Measurements from ENCODE around the gene BCL2L13. TPM values are rescaled to one million over a fixed set of nuclear protein-coding genes. Genes with fewer than 3 reads are reported as not detected.

Gene BCL2L13
- total RNA-seq, 2 donors from 2014 or later, result 37.5 to 44.2 TPM

GRCh38 chr22:17725500-17725796 lies 86.9 kb downstream of the BCL2L13 start:
- Mint-ChIP-seq H3K4me3 (no peak overlapping the region), H3K27me3 (ENCODE audit: insufficient read depth) (no peaks in the 10 kb centered on the region), H3K27ac (peak overlapping the region; percentile 20), H3K36me3 (ENCODE audit: low read depth) (peaks cover 32% of the 10 kb centered on the region), H3K9me3 (no peaks in the 10 kb centered on the region), H3K4me1 (peaks cover 5% of the 10 kb centered on the region)
- H3K27me3 ChIP-seq (ENCODE audit: control insufficient read depth, insufficient read depth, low read length, poor library complexity, severe bottlenecking), result no peaks in the 10 kb centered on the region
- no peaks in the 10 kb centered on the region for H3K4me1 ChIP-seq (ENCODE audit: control insufficient read depth, insufficient read depth, low read length)
- no peaks in the 10 kb centered on the region for H3K9me3 ChIP-seq (ENCODE audit: control insufficient read depth, low read length)
- H3K36me3 ChIP-seq (ENCODE audit: control insufficient read depth, insufficient read depth, low read length), result peaks cover 36% of the 10 kb centered on the region
- no peak for DNase-seq
- TF ChIP-seq, protein P1, sequence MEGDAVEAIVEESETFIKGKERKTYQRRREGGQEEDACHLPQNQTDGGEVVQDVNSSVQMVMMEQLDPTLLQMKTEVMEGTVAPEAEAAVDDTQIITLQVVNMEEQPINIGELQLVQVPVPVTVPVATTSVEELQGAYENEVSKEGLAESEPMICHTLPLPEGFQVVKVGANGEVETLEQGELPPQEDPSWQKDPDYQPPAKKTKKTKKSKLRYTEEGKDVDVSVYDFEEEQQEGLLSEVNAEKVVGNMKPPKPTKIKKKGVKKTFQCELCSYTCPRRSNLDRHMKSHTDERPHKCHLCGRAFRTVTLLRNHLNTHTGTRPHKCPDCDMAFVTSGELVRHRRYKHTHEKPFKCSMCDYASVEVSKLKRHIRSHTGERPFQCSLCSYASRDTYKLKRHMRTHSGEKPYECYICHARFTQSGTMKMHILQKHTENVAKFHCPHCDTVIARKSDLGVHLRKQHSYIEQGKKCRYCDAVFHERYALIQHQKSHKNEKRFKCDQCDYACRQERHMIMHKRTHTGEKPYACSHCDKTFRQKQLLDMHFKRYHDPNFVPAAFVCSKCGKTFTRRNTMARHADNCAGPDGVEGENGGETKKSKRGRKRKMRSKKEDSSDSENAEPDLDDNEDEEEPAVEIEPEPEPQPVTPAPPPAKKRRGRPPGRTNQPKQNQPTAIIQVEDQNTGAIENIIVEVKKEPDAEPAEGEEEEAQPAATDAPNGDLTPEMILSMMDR (conservative IDR thresholded peaks at IDR 0.05), result no peak
- no peak overlapping the region for H3K9ac ChIP-seq (ENCODE audit: extremely low read depth, low read length, poor library complexity, severe bottlenecking)
- H3K4me3 ChIP-seq (ENCODE audit: low read length), result no peak overlapping the region
- no peak overlapping the region for H3K27ac ChIP-seq (ENCODE audit: low read depth, low read length)

DNA sequence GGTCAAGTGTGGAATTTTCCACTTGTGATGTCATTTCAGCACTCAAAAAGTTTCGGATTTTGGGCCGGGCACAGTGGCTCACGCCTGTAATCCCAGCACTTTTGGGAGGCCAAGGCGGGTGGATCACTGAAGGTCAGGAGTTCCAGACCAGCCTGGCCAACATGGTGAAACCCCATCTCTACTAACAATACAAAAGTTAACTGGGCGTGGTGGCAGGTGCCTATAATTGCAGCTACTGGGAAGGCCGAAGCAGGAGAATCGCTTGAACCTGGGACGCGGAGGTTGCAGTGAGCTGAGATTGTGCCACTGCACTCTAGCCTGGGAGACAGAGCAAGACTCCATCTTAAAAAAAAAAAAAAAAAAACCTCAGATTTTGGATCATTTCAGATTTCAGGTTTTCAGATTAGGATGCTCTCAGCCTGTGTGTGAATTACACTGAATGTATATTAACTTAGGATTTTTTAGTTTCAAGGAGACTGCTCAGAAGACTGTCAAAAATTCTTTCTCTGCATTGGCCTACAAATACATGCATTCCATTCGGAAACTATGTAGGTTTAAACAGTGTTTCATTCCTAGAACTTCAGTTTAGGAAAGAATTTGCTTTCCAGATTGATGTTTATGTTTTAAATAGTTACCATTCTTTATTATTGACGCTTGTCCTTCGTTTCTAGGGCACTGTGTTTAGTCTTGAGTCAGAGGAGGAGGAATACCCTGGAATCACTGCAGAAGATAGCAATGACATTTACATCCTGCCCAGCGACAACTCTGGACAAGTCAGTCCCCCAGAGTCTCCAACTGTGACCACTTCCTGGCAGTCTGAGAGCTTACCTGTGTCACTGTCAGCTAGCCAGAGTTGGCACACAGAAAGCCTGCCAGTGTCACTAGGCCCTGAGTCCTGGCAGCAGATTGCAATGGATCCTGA lies 87.7 kb downstream of the BCL2L13 start:
- Histone ChIP-seq H3K36me3 (ENCODE audit: control insufficient read depth, insufficient read depth, low read length) (peaks cover 41% of the 10 kb centered on the region), H3K27ac (ENCODE audit: low read depth, low read length) (no peak overlapping the region), H3K4me3 (ENCODE audit: low read length) (no peak overlapping the region), H3K9me3 (ENCODE audit: control insufficient read depth, low read length) (no peaks in the 10 kb centered on the region), H3K27me3 (ENCODE audit: control insufficient read depth, insufficient read depth, low read length, poor library complexity, severe bottlenecking) (no peaks in the 10 kb centered on the region), H3K4me1 (ENCODE audit: control insufficient read depth, insufficient read depth, low read length) (no peaks in the 10 kb centered on the region), H3K9ac (ENCODE audit: extremely low read depth, low read length, poor library complexity, severe bottlenecking) (no peak overlapping the region)
- Mint-ChIP-seq H3K9me3 (no peaks in the 10 kb centered on the region), H3K4me1 (peaks cover 5% of the 10 kb centered on the region), H3K4me3 (no peak overlapping the region), H3K27ac (peak overlapping the region; percentile 56), H3K36me3 (ENCODE audit: low read depth) (peaks cover 35% of the 10 kb centered on the region), H3K27me3 (ENCODE audit: insufficient read depth) (no peaks in the 10 kb centered on the region)
- TF ChIP-seq, protein P1 (conservative IDR thresholded peaks at IDR 0.05), result no peak
- DNase-seq, result no peak
- 88 to 95% methylated on average over 1 to 13 of the region's 13 CpGs for WGBS, 2 experiments (ENCODE audit: insufficient coverage in 1 of 2, insufficient read length in 1 of 2)

- H3K27me3 ChIP-seq (ENCODE audit: control insufficient read depth, insufficient read depth, low read length, poor library complexity, severe bottlenecking), result no peaks in the 10 kb centered on the region
- WGBS, 2 experiments (ENCODE audit: insufficient coverage in 1 of 2, insufficient read length in 1 of 2), result 95 to 96% methylated on average over 13 to 18 of the region's 18 CpGs
- peaks cover 51% of the 10 kb centered on the region for H3K36me3 ChIP-seq (ENCODE audit: control insufficient read depth, insufficient read depth, low read length)
- no peak overlapping the region for H3K4me3 ChIP-seq (ENCODE audit: low read length)
- Mint-ChIP-seq H3K27ac (no peak overlapping the region), H3K4me3 (no peak overlapping the region), H3K9me3 (no peaks in the 10 kb centered on the region), H3K27me3 (ENCODE audit: insufficient read depth) (no peaks in the 10 kb centered on the region), H3K36me3 (ENCODE audit: low read depth) (peaks cover 42% of the 10 kb centered on the region), H3K4me1 (peaks cover 5% of the 10 kb centered on the region)
- no peaks in the 10 kb centered on the region for H3K9me3 ChIP-seq (ENCODE audit: control insufficient read depth, low read length)
- H3K4me1 ChIP-seq (ENCODE audit: control insufficient read depth, insufficient read depth, low read length), result no peaks in the 10 kb centered on the region
- no peak overlapping the region for H3K27ac ChIP-seq (ENCODE audit: low read depth, low read length)
- no peak for DNase-seq
- TF ChIP-seq, protein P1 (conservative IDR thresholded peaks at IDR 0.05), result no peak
- H3K9ac ChIP-seq (ENCODE audit: extremely low read depth, low read length, poor library complexity, severe bottlenecking), result no peak overlapping the region
These were observed 88.7 kb downstream of the BCL2L13 start for GRCh38 chr22:17726928-17727897.

Data from endodermal cell (in vitro differentiated cells).